NCI-H1092 (cell line): ENCODE measurements around the gene CDY2B.
"Not testable (repeated sequence)": the region's sequence is repeated elsewhere in the genome, so short reads cannot be mapped to it uniquely, and the experiment has no call there.

Experiments used
- DNase-seq: peaks from one replicate; lab custom pipeline; 2025; lab: John Stamatoyannopoulos, UW

Gene CDY2B

GRCh38 chrY:17880120-17880519 is at the start of gene CDY2B:
Gene CDY2B (minus strand): TSS chrY:17880220. CDS start chrY:17879892, 328 bp downstream.
- not testable (repeated sequence) for DNase-seq

- DNase-seq, result not testable (repeated sequence)
Observed at GRCh38 chrY:17908009-17908408, 28.0 kb upstream of the CDY2B start.

- DNase-seq, result not testable (repeated sequence)
Observed at GRCh38 chrY:17907351-17907750, 27.3 kb upstream of the CDY2B start.

- DNase-seq, result not testable (repeated sequence)
Observed at GRCh38 chrY:17881697-17882096, 1.7 kb upstream of the CDY2B start.

GRCh38 chrY:17876767-17877166 is 3.3 kb downstream of the CDY2B start:
- not testable (repeated sequence) for DNase-seq

- DNase-seq, result not testable (repeated sequence)
Observed at GRCh38 chrY:17875401-17875800, 4.6 kb downstream of the CDY2B start.

GRCh38 chrY:17871194-17871903 is 8.7 kb downstream of the CDY2B start:
- not testable (repeated sequence) for DNase-seq

- not testable (repeated sequence) for DNase-seq
Observed at GRCh38 chrY:17870737-17871136, 9.3 kb downstream of the CDY2B start.

GRCh38 chrY:17867850-17868249 is 12.2 kb downstream of the CDY2B start:
- not testable (repeated sequence) for DNase-seq

GRCh38 chrY:17860634-17861033 is 19.4 kb downstream of the CDY2B start:
- not testable (repeated sequence) for DNase-seq

- DNase-seq, result not testable (repeated sequence)
Observed at GRCh38 chrY:17856963-17857848, 22.8 kb downstream of the CDY2B start.

- DNase-seq, result not testable (repeated sequence)
Observed at GRCh38 chrY:17856508-17856907, 23.5 kb downstream of the CDY2B start.

GRCh38 chrY:17849131-17849530 is 30.9 kb downstream of the CDY2B start:
- not testable (repeated sequence) for DNase-seq

GRCh38 chrY:17832149-17832548 is 47.9 kb downstream of the CDY2B start:
- DNase-seq, result not testable (repeated sequence)
